HG03378 (cell line): ENCODE measurements around the gene EPS8.

Experiments
- ATAC-seq: cut with Tn5 transposase; IDR thresholded peaks from one replicate; pipeline ENCODE4 v1.9.1; 2021; ENCODE audit warnings: mild to moderate bottlenecking, moderate library complexity; ENCODE audit not compliant: unreplicated experiment

The EPS8 gene

DNA sequence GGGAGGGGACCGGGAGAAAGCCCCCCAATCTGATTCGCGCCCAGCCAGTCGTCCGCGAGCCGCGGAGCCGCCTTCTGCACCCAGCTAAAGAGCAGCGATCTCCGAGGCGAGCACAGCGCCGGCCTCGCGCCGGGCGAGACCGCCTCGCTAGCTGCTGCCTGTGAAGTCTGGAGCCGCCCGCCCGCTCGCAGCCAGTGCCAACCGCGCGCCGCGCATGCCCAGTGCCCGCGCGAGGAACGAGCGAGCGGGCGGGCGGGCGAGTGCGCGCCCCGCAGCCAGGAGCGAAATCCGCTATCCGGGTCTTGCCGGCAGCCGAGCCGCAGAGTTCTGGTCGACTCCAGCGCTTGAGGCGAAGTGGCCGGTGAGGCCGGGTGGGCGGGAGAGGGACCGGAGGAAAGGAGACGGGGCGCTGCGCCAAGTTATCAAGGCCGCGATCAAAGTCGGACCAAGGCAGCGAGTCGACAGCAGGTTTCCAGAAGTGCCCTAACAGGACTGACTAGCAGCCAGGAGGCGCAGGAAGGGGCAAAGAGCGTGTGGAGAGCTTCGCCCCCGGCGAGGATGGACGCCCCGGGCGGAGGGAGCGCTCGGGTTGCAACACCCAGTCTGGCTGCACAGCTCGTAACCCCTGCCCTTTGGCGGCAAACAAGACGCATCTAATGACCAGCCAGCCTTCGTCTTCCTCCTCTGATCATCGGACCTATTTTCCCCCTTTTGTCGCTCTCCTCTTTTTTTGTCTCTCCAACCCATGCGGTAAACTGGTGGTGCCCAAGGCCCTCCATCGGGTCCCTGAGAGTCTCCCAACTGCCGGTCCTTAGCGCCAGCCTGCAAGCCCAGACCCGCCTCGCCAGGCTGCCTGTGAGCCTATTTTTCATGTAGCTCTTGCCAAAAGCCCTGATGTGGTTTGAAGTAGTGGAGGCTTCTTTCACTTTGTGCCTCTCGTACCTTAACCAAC, at the start of gene EPS8:
Gene EPS8, minus strand, starts transcription at position 169 of the 952 bp plus-strand sequence. CDS start 106,437 bp downstream, outside the sequence.
- peak; percentile 73 for ATAC-seq

- ATAC-seq: no peak
Measured at GRCh38 chr12:15837141-15837790, 48.1 kb upstream of the EPS8 start.

GRCh38 chr12:15834575-15834974, 45.4 kb upstream of the EPS8 start:
- ATAC-seq: no peak

DNA sequence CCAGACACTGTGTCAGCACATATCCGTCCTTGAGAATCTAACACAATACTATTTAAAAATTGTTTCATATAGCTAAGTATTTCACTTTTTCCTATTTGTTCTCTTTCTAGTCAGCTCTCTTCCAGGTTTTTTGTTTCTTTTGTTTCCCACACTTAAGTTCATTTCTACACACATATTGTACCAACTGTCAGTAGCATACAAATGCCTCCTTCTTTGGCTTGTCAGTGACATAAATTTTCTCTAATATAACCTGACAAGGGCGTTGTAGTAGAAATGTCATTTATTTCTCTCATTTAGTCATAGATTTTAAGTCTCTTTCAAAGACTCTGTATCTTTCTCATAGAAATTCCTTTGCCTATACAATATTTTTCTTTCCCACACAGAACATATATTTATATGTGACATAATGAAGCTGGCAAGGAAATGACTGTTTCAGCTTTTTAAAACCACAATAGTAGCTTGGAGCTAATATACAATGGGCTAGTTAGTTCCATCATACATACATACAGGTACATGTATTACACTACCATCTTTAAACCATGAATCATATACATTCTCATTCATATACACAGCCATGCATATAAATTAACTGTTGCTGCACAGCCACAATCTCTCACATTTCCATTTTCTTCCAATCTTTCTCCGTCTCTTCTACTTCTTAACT, 42.3 kb upstream of the EPS8 start:
- no peak for ATAC-seq

- no peak for ATAC-seq
Measured at GRCh38 chr12:15830538-15830937, 41.4 kb upstream of the EPS8 start.

DNA sequence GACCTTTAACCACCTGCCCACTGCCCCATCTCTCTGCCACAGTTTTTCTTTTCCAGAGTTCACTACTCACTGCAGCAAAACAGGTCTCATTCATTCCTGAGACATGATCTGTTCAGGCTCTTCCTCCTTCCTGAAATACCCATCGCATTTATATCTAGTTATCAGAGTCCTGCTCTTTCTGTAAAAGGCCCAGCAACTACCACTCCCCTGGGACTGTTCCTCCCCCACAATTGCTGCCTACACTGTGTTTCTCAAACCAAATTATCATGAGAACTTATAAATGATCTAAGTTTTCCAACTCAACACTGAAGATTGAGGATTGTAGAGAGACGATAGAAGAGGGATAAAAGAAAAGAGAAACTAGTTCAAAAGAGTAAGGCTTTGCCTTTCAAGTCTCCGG, 40.8 kb upstream of the EPS8 start:
- ATAC-seq: no peak

DNA sequence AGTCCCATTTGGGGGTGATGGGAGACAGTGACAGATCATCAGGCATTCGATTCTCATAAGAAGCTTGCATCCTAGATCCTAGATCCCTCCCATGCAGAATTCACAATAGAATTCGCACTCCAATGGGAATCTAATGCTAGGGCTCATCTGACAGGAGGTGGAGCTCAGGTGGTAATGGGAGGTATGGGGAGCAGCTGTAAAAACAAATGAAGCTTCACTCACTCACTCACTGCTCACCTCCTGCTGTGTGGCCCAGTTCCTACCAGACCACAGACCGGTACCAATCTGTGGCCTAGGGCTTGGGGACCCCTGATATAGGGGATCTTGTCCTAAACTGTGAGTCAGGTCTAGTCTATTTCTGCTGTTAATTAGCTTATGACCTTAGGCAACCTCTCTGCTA, 40.1 kb upstream of the EPS8 start:
- ATAC-seq: no peak

DNA sequence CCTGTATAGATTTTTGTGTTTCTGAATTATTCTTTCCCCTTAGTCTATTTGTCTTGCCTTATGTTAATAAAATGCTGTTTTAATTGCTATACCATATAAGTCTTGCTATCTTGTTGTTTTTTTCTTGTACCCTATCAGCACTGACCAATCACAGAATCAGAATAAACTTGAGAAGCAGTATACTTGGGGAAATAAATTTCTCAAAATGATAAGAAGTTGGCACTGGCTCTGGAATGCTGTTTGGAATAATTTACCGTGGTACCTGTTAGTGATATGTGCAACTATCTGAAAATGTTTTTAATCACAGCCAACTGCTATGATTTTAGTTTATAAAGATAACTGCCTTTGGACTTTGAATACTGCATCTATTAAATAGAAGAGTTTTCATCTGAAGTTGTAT, 37.9 kb upstream of the EPS8 start:
- ATAC-seq: no peak

DNA sequence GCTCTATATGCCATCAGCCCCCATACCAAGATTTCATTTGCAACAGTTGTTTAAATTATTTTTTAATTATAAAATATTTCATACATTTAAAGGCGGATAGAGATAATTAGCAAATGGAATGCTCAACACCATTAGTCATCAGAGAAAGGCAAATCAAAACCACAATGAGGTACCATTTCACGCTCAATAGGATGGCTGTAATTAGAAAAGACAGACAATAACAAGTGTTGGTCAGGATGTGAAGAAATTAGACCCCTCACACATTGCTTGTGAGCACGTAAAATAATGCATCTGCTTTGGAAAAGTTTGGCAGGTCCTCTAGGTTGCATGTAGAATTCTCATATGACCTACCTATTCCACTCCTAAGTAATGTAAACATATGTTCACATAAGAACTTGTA, 35.3 kb upstream of the EPS8 start:
- ATAC-seq: no peak

- ATAC-seq: no peak
Measured at GRCh38 chr12:15823360-15824128, 34.4 kb upstream of the EPS8 start.

DNA sequence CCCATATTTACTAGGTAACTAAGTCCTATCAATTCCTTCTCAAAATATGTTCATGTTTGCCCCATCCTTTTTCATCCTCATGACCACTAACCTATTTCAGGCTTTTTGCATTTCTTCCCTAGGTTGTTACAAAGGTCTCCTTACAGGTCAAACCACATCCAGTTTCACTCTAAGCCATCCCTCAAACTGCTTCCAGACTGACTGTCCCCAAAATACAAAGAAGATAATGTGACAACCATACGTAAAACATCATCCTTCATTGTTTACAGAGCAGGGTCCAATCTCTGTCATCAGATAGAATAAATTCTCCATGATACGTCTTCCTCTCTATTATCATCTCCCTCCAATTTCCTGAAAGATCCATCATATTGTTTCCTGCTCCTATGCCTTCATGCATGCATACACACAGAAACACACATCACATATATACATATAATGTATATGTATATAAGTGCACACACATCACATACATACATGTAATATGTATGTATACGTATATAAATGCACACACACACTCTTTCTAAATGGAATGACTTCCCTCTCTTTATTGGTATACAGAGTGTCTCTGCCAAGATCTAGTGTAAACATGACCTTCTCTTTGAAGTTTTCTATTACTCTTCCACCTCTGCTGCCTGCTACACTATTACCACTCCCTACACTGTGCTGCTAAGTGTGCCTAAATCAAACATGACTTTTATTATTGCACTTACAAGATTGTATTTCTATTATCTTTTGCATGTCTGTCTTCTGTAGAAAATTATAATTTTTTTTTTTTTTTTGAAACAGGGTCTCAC, 30.7 kb upstream of the EPS8 start:
- ATAC-seq: no peak

- no peak for ATAC-seq
Measured at GRCh38 chr12:15818418-15818817, 29.2 kb upstream of the EPS8 start.

DNA sequence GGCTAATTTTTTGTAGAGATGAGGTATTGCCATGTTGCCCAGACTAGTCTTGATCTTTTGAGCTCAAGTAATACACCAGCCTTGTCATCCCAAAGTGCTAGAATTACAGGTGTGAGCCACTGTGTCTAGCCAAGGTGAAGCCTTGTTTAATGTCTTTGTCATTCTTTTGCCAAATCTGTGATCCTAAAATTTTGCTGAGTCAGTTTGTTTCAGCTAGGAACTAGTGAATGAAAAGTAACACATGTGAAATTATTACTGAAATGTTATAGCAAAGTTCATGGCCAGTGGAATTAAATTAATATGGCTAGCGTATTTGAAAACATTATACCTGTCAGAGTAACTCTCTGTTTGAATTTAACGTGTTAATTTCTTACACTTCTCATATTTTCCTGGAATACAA, 26.5 kb upstream of the EPS8 start:
- no peak for ATAC-seq

GRCh38 chr12:15811214-15812127, 22.3 kb upstream of the EPS8 start:
- no peak for ATAC-seq

DNA sequence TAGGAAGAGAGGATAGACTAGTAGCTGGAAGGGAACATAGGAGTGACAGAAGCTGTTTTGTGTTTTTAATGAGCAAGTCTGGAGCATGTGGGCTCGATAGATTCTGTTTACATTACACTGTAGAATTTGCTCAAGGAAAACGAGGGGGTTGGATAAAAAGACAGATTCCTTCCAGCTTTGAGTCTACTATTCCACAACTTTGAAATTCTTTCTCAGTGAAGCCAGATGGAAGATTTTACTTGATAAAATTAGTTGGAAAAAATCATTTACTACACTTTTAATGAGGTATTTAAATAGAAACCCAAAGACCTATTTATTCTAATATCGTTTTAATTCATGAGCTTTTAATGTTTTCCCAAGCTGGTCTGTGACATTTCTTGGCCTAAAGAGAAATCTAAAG, 19.5 kb upstream of the EPS8 start:
- no peak for ATAC-seq

DNA sequence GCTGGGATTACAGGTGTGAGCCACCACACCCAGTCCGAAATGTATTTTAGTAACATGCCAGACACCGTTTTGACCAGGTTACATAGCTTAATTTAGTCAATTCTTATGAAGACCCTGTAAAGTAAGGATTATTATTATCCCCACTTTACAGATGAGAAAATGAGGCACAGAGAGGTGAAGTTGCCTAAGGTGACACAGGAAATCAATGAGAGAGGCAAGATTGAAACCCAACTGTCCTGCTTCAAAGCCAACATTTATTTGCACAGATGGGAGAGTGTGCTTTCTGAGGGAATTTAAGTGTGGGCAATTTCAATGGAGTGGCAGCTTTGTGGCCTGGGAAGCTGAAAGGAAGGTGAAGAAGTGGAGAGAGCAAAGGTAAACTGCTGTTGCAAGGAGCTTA, 19.1 kb upstream of the EPS8 start:
- no peak for ATAC-seq

DNA sequence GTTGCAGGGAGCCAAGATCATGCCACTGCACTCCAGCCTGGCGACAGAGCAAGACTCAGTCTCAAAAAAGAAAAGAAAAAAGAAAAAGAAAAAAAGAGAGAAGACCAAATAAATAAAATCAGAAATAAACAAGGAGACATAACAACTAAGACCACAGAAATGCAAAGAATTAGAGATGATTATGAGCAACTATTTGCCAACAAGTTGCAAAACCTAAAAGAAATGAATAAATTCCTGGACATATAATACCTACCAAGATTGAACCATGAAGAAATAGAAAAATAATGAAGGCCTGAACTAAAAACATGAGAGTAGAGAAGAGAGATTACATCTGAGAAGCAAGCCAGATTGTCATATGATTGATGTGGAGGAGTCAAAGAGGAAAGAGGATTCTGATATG, 17.6 kb upstream of the EPS8 start:
- ATAC-seq: no peak

- ATAC-seq: no peak
Measured at GRCh38 chr12:15801770-15802744, 12.9 kb upstream of the EPS8 start.
